HL-60 (cell line): Measurements from ENCODE around the gene TMEM225.

ENCODE experiments used
- CTCF ChIP-seq: IDR thresholded peaks from one replicate; pipeline ENCODE4 v1.5.1; 2011; ENCODE audit warnings: low read length, control low read depth, inconsistent platforms; ENCODE audit not compliant: insufficient read depth
- GABPA ChIP-seq: IDR thresholded peaks from 2 replicates; pipeline ENCODE4 v1.6.1; 2012; ENCODE audit warnings: low read depth
- POLR2AphosphoS5 ChIP-seq: IDR thresholded peaks from 2 replicates; pipeline ENCODE4 v1.6.1; 2012; ENCODE audit warnings: low read depth
- REST ChIP-seq: IDR thresholded peaks from 2 replicates; pipeline ENCODE4 v1.6.1; 2012; ENCODE audit warnings: low read depth; ENCODE audit not compliant: insufficient replicate concordance
- SPI1 ChIP-seq: IDR thresholded peaks from 2 replicates; pipeline ENCODE4 v1.6.1; 2012; ENCODE audit warnings: low read depth, mild to moderate bottlenecking, borderline replicate concordance

- no peak for TF ChIP-seq CTCF
- TF ChIP-seq REST, result no peak
- no peak for TF ChIP-seq GABPA
- TF ChIP-seq SPI1, result no peak
- no peak for TF ChIP-seq POLR2AphosphoS5
Observed at GRCh38 chr11:123903932-123904331, 18.5 kb upstream of the TMEM225 start.
